H1 (cell line): ENCODE measurements around the gene TAF3. TPM values are rescaled to one million over a fixed set of nuclear protein-coding genes. Genes with fewer than 3 reads are reported as not detected.

ENCODE experiments used
- CTCF ChIA-PET: fragments of 300-600 bp; sonication (Branson Sonifier 250); formaldehyde crosslinking; loops from one replicate; lab custom pipeline; 2021; ENCODE audit not compliant: partially characterized antibody; lab: Charles Lee
- POLR2A ChIA-PET: fragments of 300-600 bp; sonication (Branson Sonifier 250); formaldehyde crosslinking; loops from one replicate; lab custom pipeline; 2021; ENCODE audit warnings: inconsistent platforms; ENCODE audit not compliant: partially characterized antibody; lab: Charles Lee
- DNase-seq, 2 experiments: peaks; one replicate each; pipeline versions ENCODE4 v3.0.0 to v3.0.0-alpha.2; 2010 to 2022; ENCODE audit warnings: low spot score in 2 of 2, low read depth in 1 of 2, mixed read lengths in 1 of 2
- FAIRE-seq: peaks from 2 replicates; lab custom pipeline; 2011; peaks lifted over from hg19 to GRCh38; lab: Jason Lieb, UNC
- H2AFZ ChIP-seq: 2 replicates; pipeline ENCODE4 v1.8.1; 2012; ENCODE audit warnings: low read length, inconsistent platforms
- H2AK5ac ChIP-seq: 2 replicates; pipeline ENCODE4 v1.6.1; 2013; ENCODE audit warnings: low read depth, low read length
- H2BK120ac ChIP-seq: replicated peaks from 2 replicates; pipeline ENCODE3; 2013; ENCODE audit warnings: low read depth, low read length, inconsistent platforms
- H2BK12ac ChIP-seq: 2 replicates; pipeline ENCODE4 v1.6.1; 2013; ENCODE audit warnings: low read depth, low read length
- H2BK15ac ChIP-seq: 2 replicates; pipeline ENCODE4 v1.6.1; 2013; ENCODE audit warnings: low read length
- H2BK20ac ChIP-seq: 2 replicates; pipeline ENCODE4 v1.6.1; 2013; ENCODE audit warnings: low read length
- H2BK5ac ChIP-seq: 2 replicates; pipeline ENCODE4 v1.6.1; 2013; ENCODE audit warnings: low read depth, low read length
- H3K14ac ChIP-seq: 2 replicates; pipeline ENCODE4 v1.6.1; 2013; ENCODE audit warnings: inconsistent platforms; ENCODE audit not compliant: insufficient read length
- H3K18ac ChIP-seq: 2 replicates; pipeline ENCODE4 v1.6.1; 2013; ENCODE audit warnings: low read length; ENCODE audit errors: extremely low read depth
- H3K23ac ChIP-seq: 2 replicates; pipeline ENCODE4 v1.6.1; 2013; ENCODE audit warnings: inconsistent platforms; ENCODE audit not compliant: insufficient read length
- H3K23me2 ChIP-seq: 2 replicates; pipeline ENCODE4 v1.6.1; 2013; ENCODE audit warnings: low read depth, low read length
- H3K27ac ChIP-seq: 2 replicates; pipeline ENCODE4 v1.6.1; 2011; ENCODE audit warnings: low read depth, low read length, inconsistent platforms
- H3K27me3 ChIP-seq, 4 experiments: replicated peaks in 1 of 4; 1 replicate in 1 of 4; 2 replicates in 3 of 4; pipeline versions ENCODE4 v1.6.1 to v1.8.1; 2011 to 2013; ENCODE audit warnings: low read length in 3 of 4, mild to moderate bottlenecking in 3 of 4, inconsistent platforms in 2 of 4, mixed read lengths in 2 of 4, moderate library complexity in 1 of 4; ENCODE audit not compliant: control insufficient read depth in 3 of 4, insufficient read depth in 3 of 4; ENCODE audit errors: extremely low read depth in 1 of 4
- H3K36me3 ChIP-seq, 4 experiments: 2 replicates each; pipeline versions ENCODE4 v1.6.1 to v1.8.1; 2011 to 2013; ENCODE audit warnings: mild to moderate bottlenecking in 4 of 4, low read length in 3 of 4, moderate library complexity in 2 of 4, control low read depth in 1 of 4, inconsistent platforms in 1 of 4; ENCODE audit not compliant: insufficient read depth in 4 of 4, control insufficient read depth in 2 of 4
- H3K4ac ChIP-seq: replicated peaks from 2 replicates; pipeline ENCODE3; 2013; ENCODE audit warnings: low read length, low read depth, mixed read lengths, inconsistent platforms; ENCODE audit not compliant: insufficient read length
- H3K4me1 ChIP-seq, 4 experiments: replicated peaks in 1 of 4; 1 replicate in 1 of 4; 2 replicates in 3 of 4; pipeline versions ENCODE4 v1.6.1 to v1.8.1; 2011 to 2013; ENCODE audit warnings: low read length in 3 of 4, inconsistent platforms in 2 of 4, mixed read lengths in 1 of 4; ENCODE audit not compliant: insufficient read depth in 4 of 4, control insufficient read depth in 3 of 4
- H3K4me2 ChIP-seq, 2 experiments: 2 replicates each; pipeline versions ENCODE4 v1.6.1 to v1.8.1; 2011 to 2013; ENCODE audit warnings: low read depth in 2 of 2, low read length in 2 of 2, control low read depth in 1 of 2, inconsistent platforms in 1 of 2, mild to moderate bottlenecking in 1 of 2; ENCODE audit not compliant: insufficient read depth in 1 of 2
- H3K4me3 ChIP-seq, 4 experiments: fragments of 200-600, 300-600 bp in 1 of 4; sonication (generic), shearing (Covaris generic), sonication (Bioruptor Twin) in 1 of 4; 2 replicates each; pipeline versions ENCODE4 v1.5.1 to v1.8.1; 2011 to 2016; ENCODE audit warnings: low read length in 4 of 4, low read depth in 3 of 4, control low read depth in 2 of 4, inconsistent platforms in 2 of 4, mild to moderate bottlenecking in 2 of 4, mixed read lengths in 1 of 4, moderate library complexity in 1 of 4; ENCODE audit not compliant: insufficient read depth in 2 of 4; ENCODE audit errors: extremely low read depth in 1 of 4
- H3K56ac ChIP-seq: replicated peaks from 2 replicates; pipeline ENCODE3; 2013; ENCODE audit warnings: low read depth, mild to moderate bottlenecking, mixed read lengths, low read length, inconsistent platforms; ENCODE audit not compliant: insufficient read length
- H3K79me1 ChIP-seq: 2 replicates; pipeline ENCODE4 v1.6.1; 2013; ENCODE audit warnings: low read depth, low read length, control low read depth
- H3K79me2 ChIP-seq, 2 experiments: 2 replicates each; pipeline versions ENCODE4 v1.6.1 to v1.8.1; 2012 to 2013; ENCODE audit warnings: low read length in 2 of 2, mild to moderate bottlenecking in 2 of 2, inconsistent platforms in 1 of 2; ENCODE audit not compliant: insufficient read depth in 2 of 2, control insufficient read depth in 1 of 2
- H3K9ac ChIP-seq, 4 experiments: replicated peaks in 1 of 4; 1 replicate in 1 of 4; 2 replicates in 3 of 4; pipeline versions ENCODE4 v1.6.1 to v1.8.1; 2011 to 2013; ENCODE audit warnings: low read depth in 3 of 4, low read length in 3 of 4, control low read depth in 2 of 4, mild to moderate bottlenecking in 2 of 4, moderate library complexity in 2 of 4, inconsistent platforms in 1 of 4; ENCODE audit errors: extremely low read depth in 1 of 4
- H3K9me3 ChIP-seq, 2 experiments: 2 replicates each; pipeline versions ENCODE4 v1.6.1 to v1.8.1; 2012 to 2013; ENCODE audit warnings: mild to moderate bottlenecking in 2 of 2, moderate library complexity in 2 of 2, control low read depth in 1 of 2, inconsistent platforms in 1 of 2, low read depth in 1 of 2, low read length in 1 of 2, mixed read lengths in 1 of 2; ENCODE audit not compliant: insufficient read depth in 2 of 2
- H4K20me1 ChIP-seq, 2 experiments: replicated peaks in 1 of 2; 2 replicates each; pipeline versions ENCODE3 to v1.8.1; 2011 to 2013; ENCODE audit warnings: inconsistent platforms in 2 of 2, low read length in 2 of 2, mild to moderate bottlenecking in 1 of 2; ENCODE audit not compliant: insufficient read depth in 2 of 2, control insufficient read depth in 1 of 2
- H4K5ac ChIP-seq: 2 replicates; pipeline ENCODE4 v1.6.1; 2013; ENCODE audit warnings: low read length, low read depth, mixed read lengths, inconsistent platforms; ENCODE audit not compliant: insufficient read length
- H4K8ac ChIP-seq: 2 replicates; pipeline ENCODE4 v1.8.0; 2013; ENCODE audit warnings: mild to moderate bottlenecking, moderate library complexity, low read length, inconsistent platforms; ENCODE audit not compliant: insufficient read depth; ENCODE audit errors: extremely low read depth
- H4K91ac ChIP-seq: replicated peaks from 2 replicates; pipeline ENCODE3; 2013; ENCODE audit warnings: low read length, mixed read lengths, inconsistent platforms; ENCODE audit not compliant: insufficient read length
- ASH2L ChIP-seq: fragments of 200-600, 300-600 bp; sonication (generic); IDR thresholded peaks from one replicate; pipeline ENCODE4 v1.7.1; 2017; ENCODE audit warnings: low read length
- KDM5A ChIP-seq: fragments of 200-600 bp; IDR thresholded peaks from 2 replicates; pipeline ENCODE4 v1.7.1; 2012; ENCODE audit warnings: mild to moderate bottlenecking, low read length, inconsistent platforms, mixed read lengths
- POLR2AphosphoS5 ChIP-seq: IDR thresholded peaks from 2 replicates; pipeline ENCODE4 v1.6.1; 2011; ENCODE audit warnings: low read depth, low read length
- RAD21 ChIP-seq, 2 experiments: IDR thresholded peaks in 1 of 2; conservative IDR thresholded peaks in 1 of 2; 2 replicates each; pipeline ENCODE4 v1.6.1; 2011; ENCODE audit warnings: low read depth in 2 of 2, low read length in 2 of 2, improper control_type of control experiment in 1 of 2, inconsistent platforms in 1 of 2, mild to moderate bottlenecking in 1 of 2, moderate library complexity in 1 of 2
- SRF ChIP-seq: IDR thresholded peaks from 2 replicates; pipeline ENCODE4 v1.6.1; 2011; ENCODE audit warnings: mild to moderate bottlenecking, low read depth, low read length, moderate library complexity
- TAF7 ChIP-seq: optimal IDR thresholded peaks from 2 replicates; pipeline ENCODE3; 2011; ENCODE audit warnings: low read depth, mild to moderate bottlenecking, inconsistent platforms, low read length, moderate library complexity, borderline replicate concordance
- WGBS, 2 experiments: shearing (Covaris generic) in 1 of 2; methylation state at CpG; one replicate each; pipeline versions ENCODE4 v1.1.6 to v1.1.7; 2013 to 2015; ENCODE audit warnings: low lambda C conversion rate in 2 of 2, mixed read lengths in 2 of 2, inconsistent platforms in 1 of 2, low coverage in 1 of 2, missing lambda C conversion rate in 1 of 2; ENCODE audit not compliant: insufficient replicate concordance in 2 of 2, insufficient coverage in 1 of 2, insufficient read length in 1 of 2; ENCODE audit errors: extremely low coverage in 1 of 2, missing lambda C conversion rate in 1 of 2; 5-methylcytosine and 5-hydroxymethylcytosine counted together
- polyA plus RNA-seq, 7 experiments: library from polyadenylated mRNA; depleted of rRNA in 3 of 7; stranded (reverse) in 5 of 7; unstranded in 2 of 7; fragments of >200 nt in 5 of 7; fragments of 200-250 nt in 2 of 7; gene quantifications; 1 replicate in 5 of 7; 2 replicates in 1 of 7; 4 replicates in 1 of 7; pipeline versions ENCODE4 v1.2.1 to v1.2.3, GENCODE V29; 2011 to 2013; ENCODE audit warnings: missing spikeins in 2 of 7, mixed read lengths in 2 of 7
- total RNA-seq: library from RNA; stranded (reverse); fragmentation: NEBNext Ultra II Directional; extraction: Animal tissue kit (Norgen Biotek cat#: 25700); gene quantifications from 2 replicates; pipeline ENCODE4 v1.2.1, GENCODE V29; 2021

Gene TAF3
- total and polyA plus RNA-seq, 2 of the 8 experiments (the other 6 are each of a cell fraction or from before 2014, with no cell fraction given), result 1.5 to 11.2 TPM

- Histone ChIP-seq H4K91ac (no peak overlapping the region), H4K5ac (peak overlapping the region; percentile 73), H2BK12ac (no peak overlapping the region), H3K18ac (peak overlapping the region; percentile 96; the same call in 1 of the 2 replicates), H2BK20ac (no peak overlapping the region), H2BK120ac (no peak overlapping the region), H2AK5ac (no peak overlapping the region), H3K23me2 (0 out of 2 replicates have a peak, but pooled peaks cover 9% of the 10 kb centered on the region), H3K27ac (peak overlapping the region; percentile 66; the same call in 1 of the 2 replicates), H3K4ac (no peak overlapping the region), H3K36me3 (peaks cover 0 to 11% (median 0%) of the 10 kb centered on the region in 4 experiments; a peak in 1 of 8 replicates), H3K4me3 (peak overlapping the region; percentile 77 to 98 (median 92)), H3K23ac (no peak overlapping the region), H3K79me2 (peaks cover 24 to 94% of the 10 kb centered on the region in 2 experiments), H2AFZ (peak overlapping the region; percentile 96; the same call in 1 of the 2 replicates), H4K20me1 (peaks cover 7 to 8% of the 10 kb centered on the region in 2 experiments), H3K9me3 (no peaks in the 10 kb centered on the region), H3K14ac (no peak overlapping the region), H2BK5ac (peak overlapping the region; percentile 87), H3K4me2 (peak overlapping the region; percentile 68 to 86), H3K27me3 (no peaks in the 10 kb centered on the region), H2BK15ac (no peak overlapping the region), H3K56ac (no peak overlapping the region), H3K79me1 (peaks cover 2% of the 10 kb centered on the region; the same call in 1 of the 2 replicates), H3K4me1 (peaks cover 0 to 5% (median 1%) of the 10 kb centered on the region in 4 experiments; a peak in 4 of 7 replicates), H4K8ac (peak overlapping the region; percentile 76), H3K9ac (peak overlapping the region; percentile 88 to 92 (median 90))
- WGBS, 2 experiments, result 6% methylated on average over 26 of the region's 26 CpGs; no CpG with 5 or more reads in 1 of the 2 experiments
- ChIA-PET POLR2A (interaction anchor here (0.7 to 3.2 kb wide), 10 partner anchors 9 to 40 kb away, joined by 3 to 28 read pairs (median 6); partner anchors contain the start of gene TAF3), CTCF (interaction anchor here (0.8 to 1.3 kb wide), 3 partner anchors 10 to 1349 kb away, joined by 3 to 4 read pairs (median 4); no protein-coding TSS in a partner anchor)
- FAIRE-seq, result no peak
- TF ChIP-seq SRF (no peak), POLR2AphosphoS5 (no peak), ASH2L (no peak), KDM5A (0 out of 2 replicates have a peak, but pooled peaks have one; percentile 4), RAD21 (IDR thresholded peaks at IDR 0.05 in 1 of 2, conservative IDR thresholded peaks at IDR 0.05 in 1 of 2; ENCODE audit: low read depth in 2 of 2, low read length in 2 of 2) (no peak), TAF7 (peak; percentile 29)
- no peak for DNase-seq
Measured at GRCh38 chr10:7787150-7787856, 31.0 kb upstream of the TAF3 start.
